GM23338 (cell line): ENCODE measurements around the gene AP4M1. TPM values are rescaled to one million over a fixed set of nuclear protein-coding genes. Genes with fewer than 3 reads are reported as not detected.
A peak's percentile ranks its signal among the peaks of the same experiment; 100 is the strongest.

ENCODE experiments used
- ATAC-seq: fragments of 200-7000 bp; cut with Tn5 transposase; 3 replicates; pipeline ENCODE4 v1.9.1; 2020
- DNase-seq: peaks from one replicate; pipeline ENCODE4 v3.0.0-alpha.2; 2015; ENCODE audit warnings: low spot score
- H2AFZ ChIP-seq: fragments of 200-600 bp; sonication (generic); 2 replicates; pipeline ENCODE4 v1.8.0; 2016; ENCODE audit warnings: antibody characterized with exemption, mild to moderate bottlenecking, moderate library complexity
- H3F3A ChIP-seq: fragments of 200-600 bp; sonication (generic); replicated peaks from 2 replicates; pipeline ENCODE4 v1.8.0; 2017; ENCODE audit warnings: antibody characterized with exemption, mixed run types, low read depth
- H3K27ac ChIP-seq: fragments of 200-600 bp; sonication (generic); 2 replicates; pipeline ENCODE4 v1.6.1; 2016; ENCODE audit warnings: low read depth
- H3K27me3 ChIP-seq: fragments of 200-600 bp; sonication (generic); 2 replicates; pipeline ENCODE4 v1.8.0; 2016; ENCODE audit warnings: mild to moderate bottlenecking, mixed run types, moderate library complexity; ENCODE audit not compliant: insufficient read depth
- H3K36me3 ChIP-seq: fragments of 200-600 bp; sonication (generic); 2 replicates; pipeline ENCODE4 v1.8.0; 2016; ENCODE audit warnings: mild to moderate bottlenecking; ENCODE audit not compliant: insufficient read depth
- H3K4me1 ChIP-seq: fragments of 200-600 bp; sonication (generic); 2 replicates; pipeline ENCODE4 v1.8.0; 2016; ENCODE audit warnings: mild to moderate bottlenecking, moderate library complexity; ENCODE audit not compliant: insufficient read depth
- H3K4me2 ChIP-seq: fragments of 200-600 bp; sonication (generic); 2 replicates; pipeline ENCODE4 v1.7.1; 2017; ENCODE audit warnings: mixed run types
- H3K4me3 ChIP-seq: fragments of 200-600 bp; sonication (generic); 2 replicates; pipeline ENCODE4 v1.6.1; 2016; ENCODE audit warnings: mixed run types
- H3K79me2 ChIP-seq: fragments of 200-600 bp; sonication (generic); replicated peaks from 2 replicates; pipeline ENCODE4 v1.8.0; 2017; ENCODE audit warnings: mild to moderate bottlenecking; ENCODE audit not compliant: insufficient read depth
- H3K9me2 ChIP-seq: fragments of 200-600 bp; sonication (generic); 2 replicates; pipeline ENCODE4 v1.8.0; 2017; ENCODE audit not compliant: insufficient read depth
- H4K20me1 ChIP-seq: fragments of 200-600 bp; sonication (generic); replicated peaks from 2 replicates; pipeline ENCODE4 v1.8.0; 2017; ENCODE audit warnings: mild to moderate bottlenecking; ENCODE audit not compliant: insufficient read depth
- H3K27ac Mint-ChIP-seq: 2 replicates; pipeline ENCODE4 v1.8.0; 2020; ENCODE audit warnings: inconsistent platforms, mild to moderate bottlenecking, moderate library complexity, mixed read lengths
- H3K27me3 Mint-ChIP-seq: 3 replicates; pipeline ENCODE4 v1.8.0; 2022; ENCODE audit warnings: low read depth, mild to moderate bottlenecking, moderate library complexity, mixed read lengths, inconsistent platforms; ENCODE audit not compliant: insufficient read depth, poor library complexity
- H3K36me3 Mint-ChIP-seq: 3 replicates; pipeline ENCODE4 v1.8.0; 2021; ENCODE audit warnings: low read depth, mild to moderate bottlenecking, inconsistent platforms, moderate library complexity, mixed read lengths
- H3K4me1 Mint-ChIP-seq: 3 replicates; pipeline ENCODE4 v1.8.0; 2020; ENCODE audit warnings: mild to moderate bottlenecking, inconsistent platforms, mixed read lengths
- H3K4me3 Mint-ChIP-seq: 3 replicates; pipeline ENCODE4 v1.8.0; 2021; ENCODE audit warnings: moderate library complexity, mild to moderate bottlenecking, inconsistent platforms, mixed read lengths
- H3K9me3 Mint-ChIP-seq: 3 replicates; pipeline ENCODE4 v1.8.0; 2020; ENCODE audit warnings: moderate library complexity, mild to moderate bottlenecking, inconsistent platforms, mixed read lengths
- EZH2 ChIP-seq: fragments of 200-600 bp; sonication (generic); IDR thresholded peaks from one replicate; pipeline ENCODE4 v1.8.0; 2017; ENCODE audit warnings: antibody characterized with exemption, mild to moderate bottlenecking, low read depth; ENCODE audit not compliant: unreplicated experiment
- EZH2phosphoT487 ChIP-seq: fragments of 200-600 bp; sonication (generic); IDR thresholded peaks from one replicate; pipeline ENCODE4 v1.8.1; 2018; ENCODE audit warnings: antibody characterized with exemption; ENCODE audit not compliant: unreplicated experiment
- JUNB ChIP-seq: IDR thresholded peaks from one replicate; pipeline ENCODE4 v1.6.1; 2016; ENCODE audit warnings: antibody characterized with exemption; ENCODE audit not compliant: unreplicated experiment
- NANOG ChIP-seq: IDR thresholded peaks from 2 replicates; pipeline ENCODE4 v1.6.1; 2016; ENCODE audit warnings: antibody characterized with exemption, borderline replicate concordance
- POLR2AphosphoS5 ChIP-seq: IDR thresholded peaks from 2 replicates; pipeline ENCODE4 v1.6.1; 2016; ENCODE audit warnings: antibody characterized with exemption, low read depth
- STAT1 ChIP-seq: IDR thresholded peaks from one replicate; pipeline ENCODE4 v1.6.1; 2016; ENCODE audit warnings: antibody characterized with exemption; ENCODE audit not compliant: unreplicated experiment
- ZNF114 ChIP-seq: fragments of 250-450 bp; sonication (Bioruptor Pico); IDR thresholded peaks from 2 replicates; pipeline ENCODE4 v1.5.0; 2020; ENCODE audit warnings: mild to moderate bottlenecking, moderate library complexity
- ZNF331 ChIP-seq: fragments of 250-450 bp; sonication (Bioruptor Pico); IDR thresholded peaks from 2 replicates; pipeline ENCODE4 v1.5.0; 2020; ENCODE audit warnings: low read depth, mild to moderate bottlenecking, moderate library complexity
- polyA plus RNA-seq: library from polyadenylated mRNA; unstranded; fragments of >200 nt; fragmentation: Nextera tagmentation; extraction: Ambion mirVana; gene quantifications from 2 replicates; pipeline ENCODE4 v1.2.1, GENCODE V29; 2016
- total RNA-seq: library from RNA; depleted of rRNA; stranded (reverse); fragments of >200 nt; shearing (Covaris generic); gene quantifications from 2 replicates; pipeline ENCODE4 v1.2.3, GENCODE V29; 2014
- TF ChIP-seq, protein P1 (sequence below): IDR thresholded peaks from 2 replicates; pipeline ENCODE4 v1.6.1; 2016; ENCODE audit warnings: antibody characterized with exemption
- TF ChIP-seq, protein P2 (sequence below), 2 experiments: fragments of 200-600 bp in 1 of 2; sonication (generic) in 1 of 2; conservative IDR thresholded peaks; 2 replicates each; pipeline versions ENCODE4 v1.5.1 to v1.6.1; 2016 to 2017; ENCODE audit warnings: antibody characterized with exemption in 2 of 2, low read depth in 2 of 2, mild to moderate bottlenecking in 2 of 2, moderate library complexity in 1 of 2
- TF ChIP-seq, protein P3 (sequence below): fragments of 250-450 bp; sonication (Bioruptor Pico); IDR thresholded peaks from 2 replicates; pipeline ENCODE4 v1.5.0; 2020; ENCODE audit warnings: mild to moderate bottlenecking, moderate library complexity

Gene AP4M1
- total and polyA plus RNA-seq, 2 experiments from 2014 or later = 9.5 to 13.3 TPM

DNA sequence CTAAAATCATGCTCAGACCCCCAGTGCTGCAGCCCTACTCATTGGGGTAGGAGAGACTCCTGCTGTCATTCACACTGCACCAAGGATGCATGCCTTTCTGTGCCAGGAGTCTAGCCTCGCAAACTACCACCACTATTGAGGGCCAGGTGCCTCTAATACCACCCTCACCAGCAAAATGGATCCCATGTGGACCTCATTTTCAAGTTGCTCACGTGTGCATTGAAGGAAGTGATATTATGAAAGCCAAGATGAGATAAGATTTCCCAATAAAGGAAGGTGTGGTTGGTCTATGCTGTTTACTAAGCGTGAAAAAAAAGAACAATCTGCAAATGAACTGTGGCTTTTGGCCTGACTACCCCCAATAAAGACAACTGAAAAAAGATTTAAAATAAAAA lies 40.1 kb downstream of the AP4M1 start:
- Mint-ChIP-seq H3K4me3 (no peak overlapping the region), H3K4me1 (peaks cover 8% of the 10 kb centered on the region; the same call in 2 of the 3 replicates), H3K9me3 (peaks cover 4% of the 10 kb centered on the region; the same call in 1 of the 3 replicates), H3K27me3 (peaks cover 2% of the 10 kb centered on the region), H3K27ac (no peak overlapping the region), H3K36me3 (no peaks in the 10 kb centered on the region; the same call in 2 of the 3 replicates)
- Histone ChIP-seq H3K4me1 (no peaks in the 10 kb centered on the region), H3K27ac (no peak overlapping the region), H3K9me2 (no peaks in the 10 kb centered on the region), H3K79me2 (no peaks in the 10 kb centered on the region), H4K20me1 (no peaks in the 10 kb centered on the region), H2AFZ (0 out of 2 replicates have a peak overlapping the region, but pooled peaks have one; percentile 10), H3K4me2 (no peak overlapping the region), H3K27me3 (no peaks in the 10 kb centered on the region), H3F3A (no peaks in the 10 kb centered on the region), H3K4me3 (no peak overlapping the region), H3K36me3 (no peaks in the 10 kb centered on the region)
- DNase-seq (no peak), ATAC-seq (no peak)
- TF ChIP-seq ZNF331 (CRISPR knock-in tag) (no peak), POLR2AphosphoS5 (no peak), EZH2phosphoT487 (no peak), ZNF114 (CRISPR knock-in tag) (no peak), STAT1 (no peak), NANOG (no peak), EZH2 (no peak), JUNB (no peak)
- TF ChIP-seq, protein P1, sequence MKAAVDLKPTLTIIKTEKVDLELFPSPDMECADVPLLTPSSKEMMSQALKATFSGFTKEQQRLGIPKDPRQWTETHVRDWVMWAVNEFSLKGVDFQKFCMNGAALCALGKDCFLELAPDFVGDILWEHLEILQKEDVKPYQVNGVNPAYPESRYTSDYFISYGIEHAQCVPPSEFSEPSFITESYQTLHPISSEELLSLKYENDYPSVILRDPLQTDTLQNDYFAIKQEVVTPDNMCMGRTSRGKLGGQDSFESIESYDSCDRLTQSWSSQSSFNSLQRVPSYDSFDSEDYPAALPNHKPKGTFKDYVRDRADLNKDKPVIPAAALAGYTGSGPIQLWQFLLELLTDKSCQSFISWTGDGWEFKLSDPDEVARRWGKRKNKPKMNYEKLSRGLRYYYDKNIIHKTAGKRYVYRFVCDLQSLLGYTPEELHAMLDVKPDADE = no peak
- TF ChIP-seq, protein P2, sequence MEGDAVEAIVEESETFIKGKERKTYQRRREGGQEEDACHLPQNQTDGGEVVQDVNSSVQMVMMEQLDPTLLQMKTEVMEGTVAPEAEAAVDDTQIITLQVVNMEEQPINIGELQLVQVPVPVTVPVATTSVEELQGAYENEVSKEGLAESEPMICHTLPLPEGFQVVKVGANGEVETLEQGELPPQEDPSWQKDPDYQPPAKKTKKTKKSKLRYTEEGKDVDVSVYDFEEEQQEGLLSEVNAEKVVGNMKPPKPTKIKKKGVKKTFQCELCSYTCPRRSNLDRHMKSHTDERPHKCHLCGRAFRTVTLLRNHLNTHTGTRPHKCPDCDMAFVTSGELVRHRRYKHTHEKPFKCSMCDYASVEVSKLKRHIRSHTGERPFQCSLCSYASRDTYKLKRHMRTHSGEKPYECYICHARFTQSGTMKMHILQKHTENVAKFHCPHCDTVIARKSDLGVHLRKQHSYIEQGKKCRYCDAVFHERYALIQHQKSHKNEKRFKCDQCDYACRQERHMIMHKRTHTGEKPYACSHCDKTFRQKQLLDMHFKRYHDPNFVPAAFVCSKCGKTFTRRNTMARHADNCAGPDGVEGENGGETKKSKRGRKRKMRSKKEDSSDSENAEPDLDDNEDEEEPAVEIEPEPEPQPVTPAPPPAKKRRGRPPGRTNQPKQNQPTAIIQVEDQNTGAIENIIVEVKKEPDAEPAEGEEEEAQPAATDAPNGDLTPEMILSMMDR (conservative IDR thresholded peaks at IDR 0.05; ENCODE audit: low read depth in 2 of 2) = no peak
- TF ChIP-seq, protein P3, sequence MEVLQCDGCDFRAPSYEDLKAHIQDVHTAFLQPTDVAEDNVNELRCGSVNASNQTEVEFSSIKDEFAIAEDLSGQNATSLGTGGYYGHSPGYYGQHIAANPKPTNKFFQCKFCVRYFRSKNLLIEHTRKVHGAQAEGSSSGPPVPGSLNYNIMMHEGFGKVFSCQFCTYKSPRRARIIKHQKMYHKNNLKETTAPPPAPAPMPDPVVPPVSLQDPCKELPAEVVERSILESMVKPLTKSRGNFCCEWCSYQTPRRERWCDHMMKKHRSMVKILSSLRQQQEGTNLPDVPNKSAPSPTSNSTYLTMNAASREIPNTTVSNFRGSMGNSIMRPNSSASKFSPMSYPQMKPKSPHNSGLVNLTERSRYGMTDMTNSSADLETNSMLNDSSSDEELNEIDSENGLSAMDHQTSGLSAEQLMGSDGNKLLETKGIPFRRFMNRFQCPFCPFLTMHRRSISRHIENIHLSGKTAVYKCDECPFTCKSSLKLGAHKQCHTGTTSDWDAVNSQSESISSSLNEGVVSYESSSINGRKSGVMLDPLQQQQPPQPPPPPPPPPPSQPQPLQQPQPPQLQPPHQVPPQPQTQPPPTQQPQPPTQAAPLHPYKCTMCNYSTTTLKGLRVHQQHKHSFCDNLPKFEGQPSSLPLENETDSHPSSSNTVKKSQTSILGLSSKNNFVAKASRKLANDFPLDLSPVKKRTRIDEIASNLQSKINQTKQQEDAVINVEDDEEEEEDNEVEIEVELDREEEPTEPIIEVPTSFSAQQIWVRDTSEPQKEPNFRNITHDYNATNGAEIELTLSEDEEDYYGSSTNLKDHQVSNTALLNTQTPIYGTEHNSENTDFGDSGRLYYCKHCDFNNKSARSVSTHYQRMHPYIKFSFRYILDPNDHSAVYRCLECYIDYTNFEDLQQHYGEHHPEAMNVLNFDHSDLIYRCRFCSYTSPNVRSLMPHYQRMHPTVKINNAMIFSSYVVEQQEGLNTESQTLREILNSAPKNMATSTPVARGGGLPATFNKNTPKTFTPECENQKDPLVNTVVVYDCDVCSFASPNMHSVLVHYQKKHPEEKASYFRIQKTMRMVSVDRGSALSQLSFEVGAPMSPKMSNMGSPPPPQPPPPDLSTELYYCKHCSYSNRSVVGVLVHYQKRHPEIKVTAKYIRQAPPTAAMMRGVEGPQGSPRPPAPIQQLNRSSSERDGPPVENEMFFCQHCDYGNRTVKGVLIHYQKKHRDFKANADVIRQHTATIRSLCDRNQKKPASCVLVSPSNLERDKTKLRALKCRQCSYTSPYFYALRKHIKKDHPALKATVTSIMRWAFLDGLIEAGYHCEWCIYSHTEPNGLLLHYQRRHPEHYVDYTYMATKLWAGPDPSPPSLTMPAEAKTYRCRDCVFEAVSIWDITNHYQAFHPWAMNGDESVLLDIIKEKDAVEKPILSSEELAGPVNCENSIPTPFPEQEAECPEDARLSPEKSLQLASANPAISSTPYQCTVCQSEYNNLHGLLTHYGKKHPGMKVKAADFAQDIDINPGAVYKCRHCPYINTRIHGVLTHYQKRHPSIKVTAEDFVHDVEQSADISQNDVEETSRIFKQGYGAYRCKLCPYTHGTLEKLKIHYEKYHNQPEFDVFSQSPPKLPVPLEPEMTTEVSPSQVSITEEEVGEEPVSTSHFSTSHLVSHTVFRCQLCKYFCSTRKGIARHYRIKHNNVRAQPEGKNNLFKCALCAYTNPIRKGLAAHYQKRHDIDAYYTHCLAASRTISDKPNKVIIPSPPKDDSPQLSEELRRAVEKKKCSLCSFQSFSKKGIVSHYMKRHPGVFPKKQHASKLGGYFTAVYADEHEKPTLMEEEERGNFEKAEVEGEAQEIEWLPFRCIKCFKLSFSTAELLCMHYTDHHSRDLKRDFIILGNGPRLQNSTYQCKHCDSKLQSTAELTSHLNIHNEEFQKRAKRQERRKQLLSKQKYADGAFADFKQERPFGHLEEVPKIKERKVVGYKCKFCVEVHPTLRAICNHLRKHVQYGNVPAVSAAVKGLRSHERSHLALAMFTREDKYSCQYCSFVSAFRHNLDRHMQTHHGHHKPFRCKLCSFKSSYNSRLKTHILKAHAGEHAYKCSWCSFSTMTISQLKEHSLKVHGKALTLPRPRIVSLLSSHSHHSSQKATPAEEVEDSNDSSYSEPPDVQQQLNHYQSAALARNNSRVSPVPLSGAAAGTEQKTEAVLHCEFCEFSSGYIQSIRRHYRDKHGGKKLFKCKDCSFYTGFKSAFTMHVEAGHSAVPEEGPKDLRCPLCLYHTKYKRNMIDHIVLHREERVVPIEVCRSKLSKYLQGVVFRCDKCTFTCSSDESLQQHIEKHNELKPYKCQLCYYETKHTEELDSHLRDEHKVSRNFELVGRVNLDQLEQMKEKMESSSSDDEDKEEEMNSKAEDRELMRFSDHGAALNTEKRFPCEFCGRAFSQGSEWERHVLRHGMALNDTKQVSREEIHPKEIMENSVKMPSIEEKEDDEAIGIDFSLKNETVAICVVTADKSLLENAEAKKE (CRISPR knock-in tag) = no peak
